ENCODE measurements around the gene ZBTB8A.

ZBTB8A gene

DNA sequence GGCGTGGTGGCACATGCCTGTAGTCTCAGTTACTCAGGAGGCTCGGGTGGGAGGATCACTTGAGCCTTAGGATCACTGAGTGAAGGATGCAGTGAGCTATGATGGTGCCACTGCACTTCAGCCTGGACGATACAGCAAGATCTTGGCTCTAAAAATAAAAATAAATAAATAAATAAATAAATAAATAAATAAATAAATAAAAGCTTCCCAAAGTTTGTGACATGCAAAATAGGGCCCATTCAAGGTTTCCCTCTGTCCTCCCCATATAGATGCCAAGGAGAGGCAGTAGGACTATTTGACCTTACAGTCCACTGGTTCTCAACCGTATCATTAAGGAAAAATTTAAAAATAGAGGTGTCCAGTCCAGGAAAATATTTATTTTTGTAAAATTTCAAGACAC lies 70.0 kb downstream of the ZBTB8A start:
- DNase-seq (ENCODE audit: low read depth, low spot score): no peak
- POLR2A ChIA-PET: interaction anchor here (0.6 kb wide), 2 partner anchors 90 to 739 kb away, joined by 3 read pairs; no protein-coding TSS in a partner anchor
- no peak overlapping the region for H3K4me3 ChIP-seq (ENCODE audit: low read depth, low read length)
- CTCF ChIA-PET: no interaction called here
- TF ChIP-seq, protein P1, sequence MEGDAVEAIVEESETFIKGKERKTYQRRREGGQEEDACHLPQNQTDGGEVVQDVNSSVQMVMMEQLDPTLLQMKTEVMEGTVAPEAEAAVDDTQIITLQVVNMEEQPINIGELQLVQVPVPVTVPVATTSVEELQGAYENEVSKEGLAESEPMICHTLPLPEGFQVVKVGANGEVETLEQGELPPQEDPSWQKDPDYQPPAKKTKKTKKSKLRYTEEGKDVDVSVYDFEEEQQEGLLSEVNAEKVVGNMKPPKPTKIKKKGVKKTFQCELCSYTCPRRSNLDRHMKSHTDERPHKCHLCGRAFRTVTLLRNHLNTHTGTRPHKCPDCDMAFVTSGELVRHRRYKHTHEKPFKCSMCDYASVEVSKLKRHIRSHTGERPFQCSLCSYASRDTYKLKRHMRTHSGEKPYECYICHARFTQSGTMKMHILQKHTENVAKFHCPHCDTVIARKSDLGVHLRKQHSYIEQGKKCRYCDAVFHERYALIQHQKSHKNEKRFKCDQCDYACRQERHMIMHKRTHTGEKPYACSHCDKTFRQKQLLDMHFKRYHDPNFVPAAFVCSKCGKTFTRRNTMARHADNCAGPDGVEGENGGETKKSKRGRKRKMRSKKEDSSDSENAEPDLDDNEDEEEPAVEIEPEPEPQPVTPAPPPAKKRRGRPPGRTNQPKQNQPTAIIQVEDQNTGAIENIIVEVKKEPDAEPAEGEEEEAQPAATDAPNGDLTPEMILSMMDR (IDR thresholded peaks at IDR 0.05; ENCODE audit: insufficient read depth, low read length, missing control alignments): no peak

DNA sequence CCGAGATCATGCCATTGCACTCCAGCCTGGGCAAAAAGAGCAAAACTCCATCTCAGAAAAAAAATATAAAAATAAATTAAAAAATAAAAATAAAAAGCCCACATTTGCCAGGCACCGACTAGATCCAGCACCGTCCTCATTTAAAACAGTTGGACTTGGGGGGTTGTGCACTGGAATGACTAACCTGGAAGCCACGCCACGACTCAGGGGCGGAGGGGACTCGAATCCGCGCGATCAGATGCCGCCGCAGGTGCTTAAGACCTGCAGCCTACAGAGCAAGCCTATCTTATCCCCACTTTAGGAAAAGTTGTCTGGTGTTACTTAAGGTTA lies 72.6 kb downstream of the ZBTB8A start:
- DNase-seq (ENCODE audit: low read depth, low spot score): no peak
- peak overlapping the region; percentile 54 for H3K4me3 ChIP-seq (ENCODE audit: low read depth, low read length)
- ChIA-PET POLR2A (no interaction called here), CTCF (interaction anchor here (1.2 kb wide), 1 partner anchor 9 kb away, joined by 3 read pairs; no protein-coding TSS in a partner anchor)
- TF ChIP-seq, protein P1 (IDR thresholded peaks at IDR 0.05; ENCODE audit: insufficient read depth, low read length, missing control alignments): no peak

DNA sequence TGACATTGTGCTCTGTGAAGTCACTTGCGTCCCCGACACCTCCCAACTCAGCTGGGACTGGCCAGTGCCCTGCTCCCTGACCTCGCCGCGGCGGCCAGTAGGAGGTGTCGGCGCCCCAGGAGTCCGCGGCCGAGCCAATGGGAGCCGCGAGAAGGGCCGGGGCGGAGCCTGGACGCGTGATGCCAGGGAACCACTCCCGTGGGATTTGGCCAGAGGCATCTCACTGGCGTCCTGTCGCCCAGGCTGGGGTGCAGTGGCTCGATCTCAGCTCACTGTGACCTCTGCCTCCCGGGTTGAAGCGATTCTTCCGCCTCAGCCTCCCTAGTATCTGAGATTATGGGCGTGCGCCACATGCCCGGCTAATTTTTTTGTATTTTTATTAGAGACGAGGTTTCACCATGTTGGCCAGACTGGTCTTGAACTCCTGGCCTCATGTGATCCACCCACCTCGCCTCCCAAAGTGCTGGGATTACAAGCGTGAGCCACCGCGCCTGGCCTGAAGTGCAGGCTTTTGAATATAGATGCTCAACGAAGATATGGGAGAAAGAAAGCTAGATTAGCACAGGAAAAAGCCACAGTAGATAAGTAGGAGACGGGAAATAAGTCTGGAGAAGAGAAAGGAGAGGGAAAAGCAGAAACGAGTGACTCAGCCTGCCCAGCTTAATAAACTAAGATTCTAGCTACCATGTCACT lies 73.1 kb downstream of the ZBTB8A start:
- TF ChIP-seq, protein P1 (IDR thresholded peaks at IDR 0.05; ENCODE audit: insufficient read depth, low read length, missing control alignments): peak; percentile 41
- DNase-seq (ENCODE audit: low read depth, low spot score): no peak
- ChIA-PET POLR2A (no interaction called here), CTCF (interaction anchor here (0.6 kb wide), 1 partner anchor 10 kb away, joined by 4 read pairs; no protein-coding TSS in a partner anchor)
- H3K4me3 ChIP-seq (ENCODE audit: low read depth, low read length): peak overlapping the region; percentile 54

DNA sequence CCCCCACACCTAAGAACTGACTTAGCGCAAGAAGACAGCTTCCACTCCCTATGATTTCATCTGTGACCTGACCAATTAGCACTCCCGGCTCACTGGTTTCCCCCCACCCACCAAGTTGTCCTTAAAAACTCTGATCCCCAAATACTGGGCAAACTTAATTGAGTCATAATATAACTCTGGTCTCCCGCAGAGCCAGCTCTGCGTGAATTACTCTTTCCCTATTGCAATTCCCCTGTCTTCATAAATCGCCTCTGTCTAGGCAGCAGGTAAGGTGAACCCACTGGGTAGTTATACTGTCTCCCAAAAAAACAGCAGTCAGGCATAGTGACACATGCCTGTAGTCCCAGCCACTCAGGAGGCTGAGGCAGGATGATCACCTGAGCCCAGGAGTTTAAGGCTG lies 74.2 kb downstream of the ZBTB8A start:
- TF ChIP-seq, protein P1 (IDR thresholded peaks at IDR 0.05; ENCODE audit: insufficient read depth, low read length, missing control alignments): no peak
- no peak for DNase-seq (ENCODE audit: low read depth, low spot score)
- CTCF ChIA-PET: no interaction called here
- POLR2A ChIA-PET: no interaction called here
- H3K4me3 ChIP-seq (ENCODE audit: low read depth, low read length): no peak overlapping the region

DNA sequence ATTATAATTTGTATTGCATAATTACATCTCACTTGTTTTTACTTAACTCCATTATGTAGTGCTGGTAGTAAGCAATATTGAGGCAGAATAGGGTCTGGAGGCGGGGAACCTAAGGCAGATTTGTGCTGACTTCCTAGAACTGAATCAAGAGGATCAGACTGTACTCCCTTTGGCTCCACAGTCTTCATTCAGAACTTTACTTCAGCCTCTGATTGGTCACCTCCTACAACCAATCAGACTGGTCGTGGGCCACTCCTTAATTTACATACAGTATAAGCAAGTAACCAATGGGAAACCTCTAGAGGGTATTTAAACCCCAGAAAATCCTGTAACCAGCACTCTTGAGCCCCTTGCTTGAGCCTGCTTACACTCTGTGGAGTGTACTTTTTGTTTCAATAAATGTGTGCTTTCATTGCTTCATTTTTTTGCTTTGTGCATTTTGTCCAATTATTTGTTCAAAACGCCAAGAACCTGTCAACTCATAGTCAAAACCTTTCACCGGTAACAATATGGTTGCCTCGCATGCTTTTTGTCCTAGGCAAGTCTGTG lies 79.5 kb downstream of the ZBTB8A start:
- CTCF ChIA-PET: interaction anchor here (0.8 to 2.4 kb wide), 4 partner anchors 13 to 154 kb away, joined by 3 to 19 read pairs (median 6); no protein-coding TSS in a partner anchor
- POLR2A ChIA-PET: no interaction called here
- DNase-seq (ENCODE audit: low read depth, low spot score): no peak
- TF ChIP-seq, protein P1 (IDR thresholded peaks at IDR 0.05; ENCODE audit: insufficient read depth, low read length, missing control alignments): no peak
- no peak overlapping the region for H3K4me3 ChIP-seq (ENCODE audit: low read depth, low read length)

DNA sequence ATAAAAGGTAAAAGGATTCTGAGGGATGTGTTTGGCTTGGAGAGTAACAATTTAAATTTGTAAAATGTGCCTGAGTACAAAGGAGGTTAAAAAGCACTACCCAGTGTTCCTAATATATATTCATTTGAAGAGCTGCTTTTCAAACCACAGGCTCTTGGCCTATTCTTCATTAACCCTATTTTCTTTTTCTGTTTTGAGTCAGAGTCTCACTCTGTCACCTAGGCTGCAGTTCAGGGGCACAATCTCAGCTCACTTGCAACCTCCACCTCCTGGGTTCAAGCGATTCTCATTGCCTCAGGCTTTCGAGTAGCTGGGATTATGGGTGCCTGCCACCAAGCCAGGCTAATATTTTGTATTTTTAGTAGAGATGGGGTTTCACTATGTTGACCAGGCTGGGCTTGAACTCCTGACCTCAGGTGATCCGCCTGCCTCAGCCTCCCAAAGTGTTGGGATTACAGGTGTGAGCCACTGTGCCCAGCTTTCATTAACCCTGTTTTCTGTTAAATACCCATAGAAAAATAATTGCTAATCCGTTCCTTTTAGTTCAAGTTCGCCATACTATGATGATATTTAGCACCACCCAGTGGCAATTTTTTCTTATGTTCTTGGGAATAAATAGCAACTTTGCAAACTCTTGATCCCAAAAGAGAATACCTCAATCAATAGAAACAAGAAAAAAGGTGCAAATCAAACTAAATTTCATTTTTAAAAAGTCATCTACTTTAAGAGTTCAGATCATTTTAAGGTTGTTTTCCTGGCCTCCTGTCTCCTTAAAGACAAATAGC lies 80.7 kb downstream of the ZBTB8A start:
- CTCF ChIA-PET: interaction anchor here (0.6 to 2.4 kb wide), 27 partner anchors 9 to 226 kb away, joined by 3 to 21 read pairs (median 4); partner anchors contain the start of genes BSDC1 and ZBTB8A
- TF ChIP-seq, protein P1 (IDR thresholded peaks at IDR 0.05; ENCODE audit: insufficient read depth, low read length, missing control alignments): no peak
- no peak overlapping the region for H3K4me3 ChIP-seq (ENCODE audit: low read depth, low read length)
- POLR2A ChIA-PET: no interaction called here
- DNase-seq (ENCODE audit: low read depth, low spot score): no peak
